Large intestine (tissue), 3 donors: ENCODE measurements around the gene PSMA3. TPM values are rescaled to one million over a fixed set of nuclear protein-coding genes. Genes with fewer than 3 reads are reported as not detected.

Source experiments
- DNase-seq, 2 donors: peaks; one replicate each; pipeline versions ENCODE4 v3.0.0 to v3.0.0-alpha.2; 2013
- H3K27ac ChIP-seq: one replicate; pipeline ENCODE4 v1.5.1; 2013; ENCODE audit warnings: low read length
- H3K27me3 ChIP-seq: 2 replicates; pipeline ENCODE4 v1.6.1; 2013; ENCODE audit warnings: low read length; ENCODE audit not compliant: control insufficient read depth, insufficient read depth
- H3K36me3 ChIP-seq: 2 replicates; pipeline ENCODE4 v1.6.1; 2013; ENCODE audit warnings: low read length; ENCODE audit not compliant: control insufficient read depth, insufficient read depth
- H3K4me1 ChIP-seq: one replicate; pipeline ENCODE4 v1.6.1; 2013; ENCODE audit warnings: low read length; ENCODE audit not compliant: control insufficient read depth, insufficient read depth
- H3K4me3 ChIP-seq: one replicate; pipeline ENCODE4 v1.5.1; 2013; ENCODE audit warnings: low read length
- H3K9me3 ChIP-seq: one replicate; pipeline ENCODE4 v1.6.1; 2013; ENCODE audit warnings: mild to moderate bottlenecking, low read depth, low read length, moderate library complexity; ENCODE audit not compliant: control insufficient read depth
- WGBS: methylation state at CpG from one replicate; pipeline ENCODE4 v1.1.5; 2013; ENCODE audit warnings: low lambda C conversion rate; ENCODE audit not compliant: insufficient coverage; 5-methylcytosine and 5-hydroxymethylcytosine counted together
- polyA plus RNA-seq: library from polyadenylated mRNA; unstranded; fragments of 120-200 nt; gene quantifications from one replicate; pipeline ENCODE4 v1.2.1, GENCODE V29; 2013

The PSMA3 gene
- polyA plus RNA-seq, 1 donor: 151 TPM

DNA sequence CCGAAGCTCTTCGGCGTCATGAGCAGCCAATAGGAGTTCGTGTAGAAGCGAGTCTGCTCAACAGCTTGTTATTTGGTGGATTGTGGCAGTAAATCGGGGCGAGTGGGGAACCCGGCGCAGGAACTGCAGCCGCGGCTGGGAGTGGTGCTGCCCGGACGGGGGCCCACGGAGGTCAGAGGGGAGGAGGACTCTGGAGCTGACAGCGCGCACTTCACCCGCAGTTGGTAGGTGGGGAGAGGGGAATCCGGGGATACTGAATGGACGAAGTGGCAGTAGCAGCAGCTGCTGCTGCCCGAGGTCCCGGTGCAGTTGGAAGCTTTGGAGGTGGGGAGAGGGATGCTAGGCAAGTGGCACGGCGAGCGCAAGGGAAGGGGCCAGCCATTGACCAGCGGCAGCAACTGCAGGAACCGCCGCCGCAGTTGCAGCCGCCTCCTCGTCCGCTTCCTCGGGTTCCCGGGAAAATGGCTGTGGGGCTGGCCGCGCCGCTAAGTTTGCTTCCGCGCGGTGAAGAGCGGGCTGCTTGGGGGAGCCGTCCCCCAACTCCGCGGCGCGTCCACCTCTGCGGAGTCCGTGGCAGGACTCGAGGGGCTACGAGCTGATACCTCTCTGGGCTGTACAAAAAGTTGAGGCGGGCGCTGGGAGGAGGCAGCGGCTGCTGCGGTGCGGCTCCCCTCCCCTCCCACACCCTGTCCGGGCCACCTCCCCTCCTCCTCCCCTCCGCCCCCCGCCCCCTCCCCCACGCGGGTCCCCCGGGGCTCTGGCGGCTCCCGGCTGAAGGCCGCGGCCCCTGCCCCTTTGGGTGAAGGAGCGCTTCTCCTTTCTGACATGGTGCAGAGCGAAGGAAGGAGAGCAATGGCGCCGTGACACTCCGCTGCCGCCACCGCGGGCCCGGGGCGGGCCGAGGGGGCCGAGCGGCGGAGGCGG is 54.1 kb downstream of the PSMA3 start, which contains the start of gene ARID4A:
ARID4A (plus strand) TSS at position 79 of the 924 bp plus-strand sequence. CDS start 1,300 bp downstream, outside the sequence.
- Histone ChIP-seq H3K4me3 (peak within 1 kb of the TSS; percentile 88), H3K4me1 (no peaks in the 10 kb centered on the region), H3K27ac (peak within 1 kb of the TSS; percentile 98), H3K9me3 (no peaks in the 10 kb centered on the region), H3K36me3 (peaks cover 33% of the 10 kb centered on the region), H3K27me3 (no peaks in the 10 kb centered on the region)
- DNase-seq: peak in 1 of 2 donors; percentile 11
- no CpG with 5 or more reads among the region's 79 CpGs for WGBS

DNA sequence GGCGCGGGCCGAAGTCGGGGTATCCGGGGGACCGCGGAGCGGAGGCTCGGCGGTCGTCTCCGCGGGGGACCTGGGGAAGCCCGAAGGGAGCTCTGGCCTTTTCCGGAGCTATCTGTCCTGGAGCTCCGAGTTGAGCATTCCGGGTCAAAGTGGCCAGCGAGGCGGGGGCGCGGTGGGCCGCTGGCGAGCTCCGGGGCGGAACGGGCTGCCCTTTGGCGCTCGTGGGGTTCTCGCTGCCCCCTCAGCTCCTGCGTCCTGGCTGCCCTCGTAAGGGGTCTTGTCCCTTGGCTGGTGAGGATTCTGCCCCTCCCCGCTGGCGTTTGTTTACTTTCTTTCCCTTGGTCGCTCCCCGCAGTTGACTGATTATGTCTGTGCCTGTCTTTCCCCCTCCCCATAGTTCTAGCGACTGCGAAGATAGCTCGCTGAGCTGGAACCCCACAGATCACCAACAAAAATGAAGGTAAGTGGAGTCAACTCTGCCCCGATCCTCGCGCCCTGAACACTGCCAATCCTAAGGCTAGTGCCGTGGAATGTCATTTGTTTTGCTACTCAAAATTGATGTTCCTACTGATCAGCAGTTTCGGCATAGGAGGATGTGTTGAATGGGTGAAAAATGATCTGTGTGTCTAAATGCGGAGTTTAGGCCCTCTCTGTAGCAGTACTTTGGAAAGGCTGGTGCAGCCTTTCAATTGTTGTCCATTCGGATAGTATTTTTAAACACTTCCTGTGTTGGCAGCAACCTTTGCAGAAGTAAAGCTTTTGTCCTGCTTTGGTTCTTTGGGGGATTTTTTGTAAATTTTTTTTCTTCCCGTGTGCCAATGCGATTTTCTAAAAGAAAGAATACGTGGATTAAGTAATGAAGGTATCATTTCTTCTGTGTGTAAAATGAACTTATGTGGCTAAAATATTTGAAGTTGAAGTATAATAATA is 55.0 kb downstream of the PSMA3 start:
- DNase-seq: peak; percentile 18 to 46
- WGBS: 50% methylated on average over 3 of the region's 48 CpGs
- Histone ChIP-seq H3K27me3 (no peaks in the 10 kb centered on the region), H3K27ac (peak overlapping the region; percentile 96), H3K4me1 (no peaks in the 10 kb centered on the region), H3K4me3 (peak overlapping the region; percentile 69), H3K36me3 (peaks cover 28% of the 10 kb centered on the region), H3K9me3 (no peaks in the 10 kb centered on the region)

DNA sequence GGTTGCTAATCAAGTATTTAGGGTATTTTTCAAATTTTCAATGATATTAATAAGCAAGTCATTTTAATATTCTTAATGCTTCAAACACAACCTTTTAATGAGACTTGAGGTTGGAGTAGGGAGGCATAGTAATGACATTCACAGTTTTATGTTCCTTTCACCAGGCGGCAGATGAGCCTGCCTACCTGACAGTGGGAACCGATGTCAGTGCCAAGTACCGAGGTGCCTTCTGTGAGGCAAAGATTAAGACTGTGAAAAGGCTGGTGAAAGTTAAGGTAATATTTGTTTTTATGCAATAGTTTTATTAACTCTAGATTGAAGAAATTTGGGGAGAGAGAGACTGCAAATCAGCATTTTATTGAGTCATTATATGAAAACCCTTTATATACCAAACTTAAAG is 56.8 kb downstream of the PSMA3 start:
- peaks cover 27% of the 10 kb centered on the region for H3K36me3 ChIP-seq
- no CpG with 5 or more reads among the region's 3 CpGs for WGBS
- H3K9me3 ChIP-seq: no peaks in the 10 kb centered on the region
- no peaks in the 10 kb centered on the region for H3K27me3 ChIP-seq
- no peaks in the 10 kb centered on the region for H3K4me1 ChIP-seq
- no peak for DNase-seq
- no peak overlapping the region for H3K27ac ChIP-seq
- H3K4me3 ChIP-seq: no peak overlapping the region

DNA sequence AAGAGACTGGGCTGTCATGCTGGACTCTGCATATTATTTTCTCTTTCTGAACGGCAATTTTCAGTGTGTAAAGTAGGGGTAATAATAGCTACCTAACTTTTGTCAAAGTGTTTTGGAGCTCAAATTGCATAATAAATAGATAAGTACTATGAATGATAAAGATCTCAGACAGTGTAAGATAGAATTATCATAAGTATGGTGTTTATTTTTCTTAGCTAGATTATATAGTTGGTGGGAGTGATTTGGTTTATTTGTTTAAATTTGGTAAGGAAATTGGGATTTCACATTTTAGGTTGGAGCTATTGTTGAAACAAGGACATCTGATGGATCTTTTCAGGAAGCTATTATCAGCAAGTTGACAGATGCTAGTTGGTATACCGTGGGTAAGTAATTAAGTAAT is 61.1 kb downstream of the PSMA3 start:
- no peak overlapping the region for H3K27ac ChIP-seq
- DNase-seq: no peak
- WGBS: no CpG with 5 or more reads among the region's 2 CpGs
- peaks cover 38% of the 10 kb centered on the region for H3K36me3 ChIP-seq
- H3K4me3 ChIP-seq: no peak overlapping the region
- H3K9me3 ChIP-seq: no peaks in the 10 kb centered on the region
- no peaks in the 10 kb centered on the region for H3K27me3 ChIP-seq
- H3K4me1 ChIP-seq: no peaks in the 10 kb centered on the region

DNA sequence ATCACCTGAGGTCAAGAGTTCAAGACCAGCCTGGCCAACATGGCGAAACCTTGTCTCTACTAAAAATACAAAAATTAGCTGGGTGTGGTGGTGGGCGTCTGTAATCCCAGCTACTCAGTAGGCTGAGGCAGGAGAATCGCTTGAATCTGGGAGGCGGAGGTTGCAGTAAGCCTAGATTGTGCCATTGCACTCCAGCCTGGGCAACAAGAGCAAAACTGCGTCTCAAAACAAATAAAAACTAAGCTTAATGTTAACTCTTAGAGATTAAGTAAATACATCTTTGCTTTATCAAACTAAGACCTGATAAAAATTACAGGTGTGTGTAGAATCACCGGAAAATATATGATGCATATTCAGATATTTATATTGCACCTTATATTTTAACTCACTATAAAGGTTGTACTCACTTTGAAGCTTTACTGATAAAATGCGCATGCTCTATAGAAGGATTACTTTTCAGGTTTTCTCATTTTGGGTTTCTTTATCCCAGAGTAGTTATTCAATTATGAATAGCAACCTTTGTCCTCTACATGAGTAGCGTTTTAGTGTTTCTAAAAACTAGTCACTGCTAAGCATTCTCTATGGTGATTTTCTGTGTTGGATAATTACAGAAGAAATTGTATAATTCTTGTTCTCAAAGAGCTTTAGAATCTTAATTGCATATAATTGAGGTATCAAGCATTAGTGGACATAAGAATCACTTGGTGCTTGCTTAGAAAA is 63.1 kb downstream of the PSMA3 start:
- Histone ChIP-seq H3K36me3 (peaks cover 31% of the 10 kb centered on the region), H3K27ac (no peak overlapping the region), H3K4me1 (no peaks in the 10 kb centered on the region), H3K9me3 (no peaks in the 10 kb centered on the region), H3K4me3 (no peak overlapping the region), H3K27me3 (no peaks in the 10 kb centered on the region)
- WGBS: 62% methylated on average over 3 of the region's 8 CpGs
- DNase-seq: no peak

DNA sequence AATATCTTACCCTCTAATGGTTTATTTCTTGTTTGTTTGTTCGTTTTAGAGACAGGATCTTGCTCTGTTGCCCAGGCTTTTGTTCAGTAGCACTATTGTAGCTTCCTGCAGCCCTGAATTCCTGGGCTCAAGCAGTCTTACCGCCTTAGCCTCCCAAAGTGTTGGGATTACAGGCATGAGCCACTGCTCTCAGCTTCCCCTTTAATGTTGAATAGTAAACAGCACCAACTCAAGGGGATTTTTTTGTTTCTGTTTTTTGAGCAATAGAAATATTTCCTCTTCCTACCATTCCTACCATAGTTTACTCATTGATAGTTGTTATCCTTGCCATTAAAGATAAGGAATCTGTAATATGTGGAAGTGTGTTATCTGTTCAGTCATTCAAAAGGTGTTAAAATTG is 64.4 kb downstream of the PSMA3 start:
- WGBS: no CpG with 5 or more reads among the region's 2 CpGs
- Histone ChIP-seq H3K4me1 (no peaks in the 10 kb centered on the region), H3K9me3 (no peaks in the 10 kb centered on the region), H3K36me3 (peaks cover 31% of the 10 kb centered on the region), H3K27ac (no peak overlapping the region), H3K27me3 (no peaks in the 10 kb centered on the region), H3K4me3 (no peak overlapping the region)
- DNase-seq: no peak

DNA sequence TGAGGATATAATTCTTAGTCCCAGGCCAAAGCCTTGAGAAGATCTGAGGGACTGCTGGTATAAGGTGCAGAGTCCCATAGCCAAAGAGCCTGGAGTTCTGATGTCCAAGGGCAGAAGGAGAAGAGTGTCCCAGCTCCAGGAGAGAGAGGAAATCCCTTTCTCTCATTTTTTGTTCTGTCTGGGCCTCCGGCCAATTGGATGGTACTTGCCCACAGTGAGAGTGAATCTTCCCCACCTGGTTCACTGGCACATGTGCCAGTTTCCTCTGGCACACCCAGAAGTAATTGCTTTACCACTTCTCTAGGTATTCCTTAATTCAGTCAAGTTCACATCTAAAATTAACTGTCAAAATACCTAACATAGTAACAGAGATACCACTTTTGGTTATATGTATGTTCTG is 69.1 kb downstream of the PSMA3 start:
- no peaks in the 10 kb centered on the region for H3K4me1 ChIP-seq
- no peaks in the 10 kb centered on the region for H3K9me3 ChIP-seq
- WGBS: no CpG with 5 or more reads among the region's 1 CpG
- no peak for DNase-seq
- H3K27me3 ChIP-seq: no peaks in the 10 kb centered on the region
- peaks cover 31% of the 10 kb centered on the region for H3K36me3 ChIP-seq
- no peak overlapping the region for H3K27ac ChIP-seq
- H3K4me3 ChIP-seq: no peak overlapping the region

DNA sequence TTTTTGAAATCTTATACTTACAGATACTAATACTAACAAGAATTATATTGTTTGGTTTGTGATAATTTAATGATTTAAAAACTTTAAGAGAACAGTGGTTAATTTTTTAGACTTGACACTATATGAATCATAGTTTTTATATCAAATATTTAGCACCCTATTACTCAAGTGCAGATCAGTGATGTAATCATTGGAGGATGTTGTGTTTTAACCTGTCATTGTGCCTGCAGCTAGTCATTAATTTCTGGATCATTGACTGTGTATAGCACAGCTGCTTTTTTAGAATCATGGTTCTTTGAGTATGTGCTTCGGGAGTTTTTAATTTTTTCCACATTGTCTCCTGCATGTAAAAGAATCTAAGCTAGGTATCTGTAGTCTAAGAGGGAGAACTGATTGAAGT is 71.0 kb downstream of the PSMA3 start:
- no CpG with 5 or more reads among the region's 1 CpG for WGBS
- no peak for DNase-seq
- Histone ChIP-seq H3K27me3 (no peaks in the 10 kb centered on the region), H3K4me1 (no peaks in the 10 kb centered on the region), H3K9me3 (no peaks in the 10 kb centered on the region), H3K4me3 (no peak overlapping the region), H3K27ac (no peak overlapping the region), H3K36me3 (peaks cover 34% of the 10 kb centered on the region)
